H9 (cell line): ENCODE results near the gene ERAS. TPM values are rescaled to one million over a fixed set of nuclear protein-coding genes. Genes with fewer than 3 reads are reported as not detected.

ENCODE experiments used
- DNase-seq: peaks from one replicate; pipeline ENCODE4 v3.0.0-alpha.2; 2017
- H2AFZ ChIP-seq: one replicate; pipeline ENCODE4 v1.6.1; 2013; ENCODE audit warnings: mild to moderate bottlenecking, low read length, control low read depth, moderate library complexity
- H2AK5ac ChIP-seq: 2 replicates; pipeline ENCODE4 v1.6.1; 2013; ENCODE audit warnings: low read length, control low read depth, mixed read lengths; ENCODE audit not compliant: insufficient read length
- H2BK120ac ChIP-seq: one replicate; pipeline ENCODE4 v1.6.1; 2013; ENCODE audit warnings: low read depth, mild to moderate bottlenecking, low read length, control low read depth, inconsistent platforms; ENCODE audit not compliant: poor library complexity, severe bottlenecking
- H2BK12ac ChIP-seq: 2 replicates; pipeline ENCODE4 v1.6.1; 2013; ENCODE audit warnings: low read length, control low read depth, mixed read lengths, low read depth; ENCODE audit not compliant: insufficient read length
- H2BK15ac ChIP-seq: 2 replicates; pipeline ENCODE4 v1.6.1; 2013; ENCODE audit warnings: low read depth, low read length, control low read depth
- H2BK20ac ChIP-seq: one replicate; pipeline ENCODE4 v1.6.1; 2013; ENCODE audit warnings: low read depth, mild to moderate bottlenecking, low read length, control low read depth, inconsistent platforms; ENCODE audit not compliant: poor library complexity, severe bottlenecking
- H2BK5ac ChIP-seq: 2 replicates; pipeline ENCODE4 v1.6.1; 2013; ENCODE audit warnings: low read length, control low read depth, mixed read lengths; ENCODE audit not compliant: insufficient read length
- H3K14ac ChIP-seq: 2 replicates; pipeline ENCODE4 v1.6.1; 2013; ENCODE audit warnings: low read length, control low read depth; ENCODE audit not compliant: insufficient read depth
- H3K18ac ChIP-seq: 2 replicates; pipeline ENCODE4 v1.6.1; 2013; ENCODE audit warnings: low read depth, mild to moderate bottlenecking, mixed read lengths, low read length, control low read depth; ENCODE audit not compliant: insufficient read length
- H3K23ac ChIP-seq: 2 replicates; pipeline ENCODE4 v1.6.1; 2013; ENCODE audit warnings: low read length, control low read depth, mixed read lengths, low read depth; ENCODE audit not compliant: insufficient read length
- H3K23me2 ChIP-seq: 2 replicates; pipeline ENCODE4 v1.6.1; 2013; ENCODE audit warnings: low read depth, mild to moderate bottlenecking, mixed read lengths, low read length, control low read depth; ENCODE audit not compliant: insufficient read length, poor library complexity, severe bottlenecking
- H3K27ac ChIP-seq: 2 replicates; pipeline ENCODE4 v1.5.1; 2013; ENCODE audit warnings: low read length, control low read depth, mixed read lengths, low read depth; ENCODE audit not compliant: insufficient read length
- H3K27me3 ChIP-seq: 2 replicates; pipeline ENCODE4 v1.6.1; 2013; ENCODE audit warnings: low read length, control low read depth, inconsistent platforms; ENCODE audit not compliant: insufficient read depth
- H3K4ac ChIP-seq: 2 replicates; pipeline ENCODE4 v1.6.1; 2013; ENCODE audit warnings: low read depth, mild to moderate bottlenecking, control low read depth, inconsistent platforms, low read length, moderate library complexity
- H3K4me1 ChIP-seq: 2 replicates; pipeline ENCODE4 v1.6.1; 2013; ENCODE audit warnings: low read length, control low read depth, inconsistent platforms; ENCODE audit not compliant: insufficient read depth
- H3K4me2 ChIP-seq: 2 replicates; pipeline ENCODE4 v1.6.1; 2013; ENCODE audit warnings: low read length, control low read depth, mixed read lengths; ENCODE audit not compliant: insufficient read length, insufficient read depth
- H3K56ac ChIP-seq: 2 replicates; pipeline ENCODE4 v1.6.1; 2013; ENCODE audit warnings: low read depth, mild to moderate bottlenecking, mixed read lengths, low read length, control low read depth; ENCODE audit not compliant: insufficient read length
- H3K79me1 ChIP-seq: 2 replicates; pipeline ENCODE4 v1.6.1; 2013; ENCODE audit warnings: low read depth, mild to moderate bottlenecking, moderate library complexity, low read length, control low read depth, inconsistent platforms; ENCODE audit not compliant: insufficient read depth, poor library complexity, severe bottlenecking
- H3K79me2 ChIP-seq: 2 replicates; pipeline ENCODE4 v1.6.1; 2013; ENCODE audit warnings: low read length, control low read depth, inconsistent platforms; ENCODE audit not compliant: insufficient read depth
- H3K9ac ChIP-seq: 2 replicates; pipeline ENCODE4 v1.6.1; 2013; ENCODE audit warnings: low read length, control low read depth, mixed read lengths; ENCODE audit not compliant: insufficient read length; ENCODE audit errors: extremely low read depth
- H3K9me3 ChIP-seq: one replicate; pipeline ENCODE4 v1.6.1; 2013; ENCODE audit warnings: low read depth, low read length, inconsistent platforms; ENCODE audit not compliant: control insufficient read depth
- H3T11ph ChIP-seq: one replicate; pipeline ENCODE4 v1.6.1; 2013; ENCODE audit warnings: mild to moderate bottlenecking, low read length, control low read depth, inconsistent platforms
- H4K20me1 ChIP-seq: one replicate; pipeline ENCODE4 v1.6.1; 2013; ENCODE audit not compliant: control insufficient read depth, insufficient read length, insufficient read depth
- H4K5ac ChIP-seq: 2 replicates; pipeline ENCODE4 v1.6.1; 2013; ENCODE audit warnings: low read depth, mild to moderate bottlenecking, mixed read lengths, low read length, control low read depth; ENCODE audit not compliant: insufficient read length
- H4K8ac ChIP-seq: replicated peaks from 2 replicates; pipeline ENCODE4 v1.6.1; 2013; ENCODE audit warnings: low read length, control low read depth, mixed read lengths, low read depth; ENCODE audit not compliant: insufficient read length
- H4K91ac ChIP-seq: 2 replicates; pipeline ENCODE4 v1.6.1; 2013; ENCODE audit warnings: low read depth, mild to moderate bottlenecking, moderate library complexity, mixed read lengths, low read length, control low read depth; ENCODE audit not compliant: insufficient read length
- H3K27ac Mint-ChIP-seq, 3 experiments: 2 replicates in 2 of 3; 3 replicates in 1 of 3; pipeline ENCODE4 v1.8.0; 2020 to 2021; ENCODE audit warnings: mixed read lengths in 3 of 3, mild to moderate bottlenecking in 1 of 3, moderate library complexity in 1 of 3
- H3K27me3 Mint-ChIP-seq: 2 replicates; pipeline ENCODE4 v1.8.0; 2021; ENCODE audit warnings: low read depth, mild to moderate bottlenecking, moderate library complexity, mixed read lengths
- H3K36me3 Mint-ChIP-seq, 3 experiments: 2 replicates in 2 of 3; 3 replicates in 1 of 3; pipeline ENCODE4 v1.8.0; 2020 to 2021; ENCODE audit warnings: low read depth in 3 of 3, mixed read lengths in 3 of 3; ENCODE audit not compliant: insufficient read depth in 1 of 3
- H3K4me1 Mint-ChIP-seq, 2 experiments: 2 replicates each; pipeline ENCODE4 v1.8.0; 2020; ENCODE audit warnings: mixed read lengths in 2 of 2
- H3K4me3 Mint-ChIP-seq, 2 experiments: 2 replicates in 1 of 2; 3 replicates in 1 of 2; pipeline ENCODE4 v1.8.0; 2020 to 2021; ENCODE audit warnings: mild to moderate bottlenecking in 2 of 2, mixed read lengths in 2 of 2, moderate library complexity in 1 of 2
- H3K9me3 Mint-ChIP-seq, 2 experiments: 2 replicates in 1 of 2; 3 replicates in 1 of 2; pipeline ENCODE4 v1.8.0; 2020; ENCODE audit warnings: mild to moderate bottlenecking in 2 of 2, mixed read lengths in 2 of 2, moderate library complexity in 1 of 2
- CTCF ChIP-seq: fragments of 200-600 bp; sonication (generic); conservative IDR thresholded peaks from 3 replicates; pipeline ENCODE4 v1.8.0; 2021; ENCODE audit warnings: antibody characterized with exemption, mild to moderate bottlenecking
- WGBS: extraction: QIAGEN DNeasy Blood & Tissue Kit; methylation state at CpG from one replicate; pipeline ENCODE4 v1.1.7; 2013; ENCODE audit warnings: missing lambda C conversion rate, low lambda C conversion rate, mixed read lengths; ENCODE audit not compliant: insufficient read length; ENCODE audit errors: extremely low coverage; 5-methylcytosine and 5-hydroxymethylcytosine counted together
- total RNA-seq: library from RNA; stranded (reverse); gene quantifications from 2 replicates; pipeline ENCODE4 v1.2.1, GENCODE V29; 2021

ERAS gene
- total RNA-seq, 1 experiment from 2014 or later = not detected

GRCh38 chrX:48785540-48786214, 40.6 kb upstream of the ERAS start:
- Histone ChIP-seq H3K4me1 (no peaks in the 10 kb centered on the region), H4K20me1 (no peaks in the 10 kb centered on the region), H3T11ph (no peak overlapping the region), H4K5ac (no peak overlapping the region), H3K27me3 (no peaks in the 10 kb centered on the region), H2BK20ac (no peak overlapping the region), H4K91ac (no peak overlapping the region), H3K18ac (no peak overlapping the region), H3K56ac (no peak overlapping the region), H2BK120ac (no peak overlapping the region), H3K14ac (no peak overlapping the region), H3K4ac (no peak overlapping the region), H3K79me1 (no peaks in the 10 kb centered on the region), H3K9ac (no peak overlapping the region), H2BK12ac (no peak overlapping the region), H3K4me2 (no peak overlapping the region), H3K23ac (no peak overlapping the region), H4K8ac (no peak overlapping the region), H3K9me3 (peaks cover 14% of the 10 kb centered on the region), H2BK5ac (no peak overlapping the region), H3K27ac (no peak overlapping the region), H2AFZ (no peak overlapping the region), H2AK5ac (no peak overlapping the region), H3K79me2 (no peaks in the 10 kb centered on the region), H2BK15ac (no peak overlapping the region), H3K23me2 (no peaks in the 10 kb centered on the region)
- peak overlapping the region in 1 of 2 experiments; percentile 42; a peak in 1 of 5 replicates for H3K4me3 Mint-ChIP-seq
- DNase-seq = no peak
- H3K9me3 Mint-ChIP-seq = peaks cover 64 to 83% of the 10 kb centered on the region in 2 experiments
- peaks cover 18% of the 10 kb centered on the region for H3K27me3 Mint-ChIP-seq
- 0 out of 4 replicates have a peak, but pooled peaks cover 0 to 3% of the 10 kb centered on the region in 2 experiments for H3K4me1 Mint-ChIP-seq
- no peak for TF ChIP-seq CTCF
- H3K36me3 Mint-ChIP-seq = peaks cover 0 to 4% (median 3%) of the 10 kb centered on the region in 3 experiments; a peak in 3 of 7 replicates
- no CpG with 5 or more reads among the region's 16 CpGs for WGBS
- peak overlapping the region in 1 of 3 experiments; percentile 51; a peak in 1 of 7 replicates for H3K27ac Mint-ChIP-seq
